H1 (cell line): ENCODE measurements around the gene MYO1F.

Source experiments
- BCL11A ChIP-seq, 2 experiments: IDR thresholded peaks; one replicate each; pipeline ENCODE4 v1.6.1; 2011; ENCODE audit warnings: low read depth in 2 of 2, low read length in 2 of 2, mild to moderate bottlenecking in 2 of 2
- CTCF ChIP-seq, 3 experiments: IDR thresholded peaks; 1 replicate in 2 of 3; 2 replicates in 1 of 3; pipeline versions ENCODE4 v1.5.1 to v1.6.1; 2011; ENCODE audit warnings: low read length in 3 of 3, mild to moderate bottlenecking in 3 of 3, inconsistent platforms in 2 of 3, low read depth in 1 of 3, moderate library complexity in 1 of 3; ENCODE audit not compliant: insufficient read depth in 1 of 3; ENCODE audit errors: control extremely low read depth in 1 of 3
- MAX ChIP-seq: IDR thresholded peaks from 2 replicates; pipeline ENCODE4 v1.6.1; 2012; ENCODE audit warnings: inconsistent platforms
- POLR2A ChIP-seq, 2 experiments: IDR thresholded peaks; 1 replicate in 1 of 2; 2 replicates in 1 of 2; pipeline ENCODE4 v1.6.1; 2011; ENCODE audit warnings: low read depth in 2 of 2, low read length in 2 of 2, mild to moderate bottlenecking in 2 of 2; ENCODE audit errors: control extremely low read depth in 1 of 2
- RAD21 ChIP-seq, 2 experiments: IDR thresholded peaks in 1 of 2; conservative IDR thresholded peaks in 1 of 2; 2 replicates each; pipeline ENCODE4 v1.6.1; 2011; ENCODE audit warnings: low read depth in 2 of 2, low read length in 2 of 2, improper control_type of control experiment in 1 of 2, inconsistent platforms in 1 of 2, mild to moderate bottlenecking in 1 of 2, moderate library complexity in 1 of 2
- RNF2 ChIP-seq: fragments of 200-900, 300-1000 bp; sonication (generic); IDR thresholded peaks from 2 replicates; pipeline ENCODE4 v1.7.1; 2016; ENCODE audit warnings: borderline replicate concordance, low read depth, mild to moderate bottlenecking, antibody characterized with exemption, low read length; ENCODE audit not compliant: poor library complexity, severe bottlenecking; ENCODE audit errors: missing control alignments
- SP1 ChIP-seq: IDR thresholded peaks from 2 replicates; pipeline ENCODE4 v1.6.1; 2011; ENCODE audit warnings: low read depth, low read length
- TAF1 ChIP-seq: IDR thresholded peaks from 2 replicates; pipeline ENCODE4 v1.6.1; 2011; ENCODE audit warnings: mild to moderate bottlenecking, low read depth, low read length
- TCF12 ChIP-seq: IDR thresholded peaks from 2 replicates; pipeline ENCODE4 v1.6.1; 2011; ENCODE audit warnings: low read depth, mild to moderate bottlenecking, low read length

DNA sequence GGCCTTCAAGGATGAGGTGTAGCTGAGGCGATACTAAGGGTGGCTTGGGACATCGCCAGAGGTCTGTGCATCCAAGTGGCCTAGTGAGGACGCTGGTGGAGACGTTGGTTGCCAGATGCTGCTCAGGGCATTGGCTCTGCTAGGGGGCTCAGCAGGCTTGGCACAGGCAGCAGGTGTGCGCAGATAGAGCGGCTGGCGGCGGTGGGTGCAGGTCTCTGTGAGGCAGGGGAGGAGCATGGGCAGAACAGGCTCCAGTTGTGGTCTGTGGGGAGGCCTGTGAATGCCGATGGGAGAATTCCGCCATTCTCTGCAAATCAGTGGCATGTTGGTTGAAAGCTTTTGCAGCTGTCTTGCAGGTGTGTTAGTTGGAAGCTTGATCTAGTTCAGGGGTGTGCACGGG, 96.0 kb downstream of the MYO1F start:
- no peak for TF ChIP-seq POLR2A (IDR thresholded peaks at IDR 0.05; ENCODE audit: control extremely low read depth in 1 of 2, low read depth in 2 of 2, low read length in 2 of 2)
- no peak for TF ChIP-seq RNF2
- TF ChIP-seq SP1: no peak
- no peak for TF ChIP-seq TAF1
- TF ChIP-seq MAX: no peak
- TF ChIP-seq CTCF (IDR thresholded peaks at IDR 0.05; ENCODE audit: control extremely low read depth in 1 of 3, insufficient read depth in 1 of 3, low read depth in 1 of 3, low read length in 3 of 3): no peak
- TF ChIP-seq RAD21 (IDR thresholded peaks at IDR 0.05 in 1 of 2, conservative IDR thresholded peaks at IDR 0.05 in 1 of 2; ENCODE audit: low read depth in 2 of 2, low read length in 2 of 2): no peak
- no peak for TF ChIP-seq TCF12
- TF ChIP-seq BCL11A (IDR thresholded peaks at IDR 0.05; ENCODE audit: low read depth in 2 of 2, low read length in 2 of 2): no peak
